Endodermal cell (in vitro differentiated cells): ENCODE data around the gene ERP44. TPM values are rescaled to one million over a fixed set of nuclear protein-coding genes. Genes with fewer than 3 reads are reported as not detected.
A peak's percentile ranks its signal among the peaks of the same experiment; 100 is the strongest.
"Not testable (repeated sequence)": the region's sequence is repeated elsewhere in the genome, so short reads cannot be mapped to it uniquely, and the experiment has no call there.

Source experiments
- DNase-seq: peaks from one replicate; pipeline ENCODE4 v3.0.0-alpha.2; 2017
- H3K27ac ChIP-seq: 2 replicates; pipeline ENCODE4 v1.5.1; 2013; ENCODE audit warnings: mild to moderate bottlenecking, low read depth, low read length, moderate library complexity
- H3K27me3 ChIP-seq: 2 replicates; pipeline ENCODE4 v1.6.1; 2013; ENCODE audit warnings: mild to moderate bottlenecking, low read length, moderate library complexity; ENCODE audit not compliant: insufficient read depth, control insufficient read depth, poor library complexity, severe bottlenecking
- H3K36me3 ChIP-seq: 2 replicates; pipeline ENCODE4 v1.7.0; 2013; ENCODE audit warnings: mild to moderate bottlenecking, low read length, moderate library complexity; ENCODE audit not compliant: control insufficient read depth, insufficient read depth
- H3K4me1 ChIP-seq: one replicate; pipeline ENCODE4 v1.7.0; 2013; ENCODE audit warnings: low read length; ENCODE audit not compliant: control insufficient read depth, insufficient read depth
- H3K4me3 ChIP-seq: 2 replicates; pipeline ENCODE4 v1.5.1; 2013; ENCODE audit warnings: mild to moderate bottlenecking, low read length, moderate library complexity
- H3K9ac ChIP-seq: 2 replicates; pipeline ENCODE4 v1.6.1; 2013; ENCODE audit warnings: mild to moderate bottlenecking, low read length, moderate library complexity; ENCODE audit not compliant: poor library complexity, severe bottlenecking; ENCODE audit errors: extremely low read depth
- H3K9me3 ChIP-seq: 2 replicates; pipeline ENCODE4 v1.6.1; 2013; ENCODE audit warnings: mild to moderate bottlenecking, low read length, moderate library complexity; ENCODE audit not compliant: control insufficient read depth
- H3K27ac Mint-ChIP-seq: 2 replicates; pipeline ENCODE4 v1.8.0; 2020; ENCODE audit warnings: mixed read lengths
- H3K27me3 Mint-ChIP-seq: 2 replicates; pipeline ENCODE4 v1.8.0; 2021; ENCODE audit warnings: mild to moderate bottlenecking, mixed read lengths; ENCODE audit not compliant: insufficient read depth
- H3K36me3 Mint-ChIP-seq: 2 replicates; pipeline ENCODE4 v1.8.0; 2020; ENCODE audit warnings: low read depth, mixed read lengths
- H3K4me1 Mint-ChIP-seq: 2 replicates; pipeline ENCODE4 v1.8.0; 2020; ENCODE audit warnings: mixed read lengths
- H3K4me3 Mint-ChIP-seq: 2 replicates; pipeline ENCODE4 v1.8.0; 2020; ENCODE audit warnings: mild to moderate bottlenecking, moderate library complexity, mixed read lengths
- H3K9me3 Mint-ChIP-seq: 2 replicates; pipeline ENCODE4 v1.8.0; 2020; ENCODE audit warnings: mild to moderate bottlenecking, mixed read lengths
- CTCF ChIP-seq: fragments of 200-600 bp; sonication (generic); conservative IDR thresholded peaks from 2 replicates; pipeline ENCODE4 v1.5.0; 2021; ENCODE audit warnings: antibody characterized with exemption, mild to moderate bottlenecking
- WGBS, 2 experiments: methylation state at CpG; one replicate each; pipeline versions ENCODE4 v1.1.5 to v1.1.7; 2013; ENCODE audit warnings: missing lambda C conversion rate in 2 of 2, mixed read lengths in 1 of 2; ENCODE audit not compliant: insufficient coverage in 1 of 2, insufficient read length in 1 of 2; 5-methylcytosine and 5-hydroxymethylcytosine counted together
- total RNA-seq, 2 donors: library from RNA; stranded (reverse); fragmentation: NEBNext Ultra II Directional in 1 of 2; extraction: Animal tissue kit (Norgen Biotek cat#: 25700) in 1 of 2; gene quantifications; 2 replicates in 1 of 2; 3 replicates in 1 of 2; pipeline ENCODE4 v1.2.1, GENCODE V29; 2021

ERP44 gene
- total RNA-seq, 2 donors from 2014 or later: 22.4 to 23.4 TPM

GRCh38 chr9:100136799-100137198 lies 38.0 kb upstream of the ERP44 start:
- peak; percentile 68 for DNase-seq
- H3K36me3 Mint-ChIP-seq: peaks cover 21% of the 10 kb centered on the region
- H3K9me3 ChIP-seq, H3K9ac ChIP-seq, H3K4me1 Mint-ChIP-seq, H3K36me3 ChIP-seq, H3K4me3 ChIP-seq, H3K27me3 ChIP-seq, H3K27ac ChIP-seq, H3K27ac Mint-ChIP-seq, H3K9me3 Mint-ChIP-seq, H3K4me3 Mint-ChIP-seq, H3K27me3 Mint-ChIP-seq, H3K4me1 ChIP-seq: not testable (repeated sequence)
- WGBS, 2 experiments: 92% methylated on average over 4 to 5 of the region's 5 CpGs
- peak; percentile 77 for TF ChIP-seq CTCF

GRCh38 chr9:100134731-100135130 lies 35.9 kb upstream of the ERP44 start:
- Histone ChIP-seq H3K9ac (no peak overlapping the region), H3K27ac (no peak overlapping the region), H3K36me3 (no peaks in the 10 kb centered on the region), H3K4me1 (peaks cover 2% of the 10 kb centered on the region), H3K27me3 (no peaks in the 10 kb centered on the region), H3K9me3 (no peaks in the 10 kb centered on the region), H3K4me3 (no peak overlapping the region)
- peaks cover 5% of the 10 kb centered on the region for H3K4me1 Mint-ChIP-seq
- H3K9me3 Mint-ChIP-seq: no peaks in the 10 kb centered on the region
- no peak overlapping the region for H3K27ac Mint-ChIP-seq
- no peak overlapping the region for H3K4me3 Mint-ChIP-seq
- no peak for DNase-seq
- H3K27me3 Mint-ChIP-seq: no peaks in the 10 kb centered on the region
- 100% methylated on average over 1 to 3 of the region's 3 CpGs for WGBS, 2 experiments
- TF ChIP-seq CTCF: no peak
- H3K36me3 Mint-ChIP-seq: peaks cover 21% of the 10 kb centered on the region

- Mint-ChIP-seq H3K27me3 (no peaks in the 10 kb centered on the region), H3K4me3 (no peak overlapping the region), H3K4me1 (no peaks in the 10 kb centered on the region), H3K36me3 (peaks cover 21% of the 10 kb centered on the region), H3K9me3 (no peaks in the 10 kb centered on the region), H3K27ac (no peak overlapping the region)
- WGBS, 2 experiments: 83% methylated on average over 3 of the region's 3 CpGs; no CpG with 5 or more reads in 1 of the 2 experiments
- no peaks in the 10 kb centered on the region for H3K36me3 ChIP-seq
- DNase-seq: no peak
- H3K27ac ChIP-seq: no peak overlapping the region
- no peaks in the 10 kb centered on the region for H3K27me3 ChIP-seq
- no peak for TF ChIP-seq CTCF
- H3K4me1 ChIP-seq: no peaks in the 10 kb centered on the region
- H3K4me3 ChIP-seq: no peak overlapping the region
- no peaks in the 10 kb centered on the region for H3K9me3 ChIP-seq
- no peak overlapping the region for H3K9ac ChIP-seq
Observed at GRCh38 chr9:100131875-100132430, 33.2 kb upstream of the ERP44 start.
